HG03025 (cell line): ENCODE data around the gene DNAJC22.
"Not testable (repeated sequence)": the region's sequence is repeated elsewhere in the genome, so short reads cannot be mapped to it uniquely, and the experiment has no call there.

Source experiments
- ATAC-seq: cut with Tn5 transposase; IDR thresholded peaks from one replicate; pipeline ENCODE4 v1.9.1; 2021; ENCODE audit warnings: mild to moderate bottlenecking, moderate library complexity; ENCODE audit not compliant: unreplicated experiment, low FRiP score

Gene DNAJC22

DNA sequence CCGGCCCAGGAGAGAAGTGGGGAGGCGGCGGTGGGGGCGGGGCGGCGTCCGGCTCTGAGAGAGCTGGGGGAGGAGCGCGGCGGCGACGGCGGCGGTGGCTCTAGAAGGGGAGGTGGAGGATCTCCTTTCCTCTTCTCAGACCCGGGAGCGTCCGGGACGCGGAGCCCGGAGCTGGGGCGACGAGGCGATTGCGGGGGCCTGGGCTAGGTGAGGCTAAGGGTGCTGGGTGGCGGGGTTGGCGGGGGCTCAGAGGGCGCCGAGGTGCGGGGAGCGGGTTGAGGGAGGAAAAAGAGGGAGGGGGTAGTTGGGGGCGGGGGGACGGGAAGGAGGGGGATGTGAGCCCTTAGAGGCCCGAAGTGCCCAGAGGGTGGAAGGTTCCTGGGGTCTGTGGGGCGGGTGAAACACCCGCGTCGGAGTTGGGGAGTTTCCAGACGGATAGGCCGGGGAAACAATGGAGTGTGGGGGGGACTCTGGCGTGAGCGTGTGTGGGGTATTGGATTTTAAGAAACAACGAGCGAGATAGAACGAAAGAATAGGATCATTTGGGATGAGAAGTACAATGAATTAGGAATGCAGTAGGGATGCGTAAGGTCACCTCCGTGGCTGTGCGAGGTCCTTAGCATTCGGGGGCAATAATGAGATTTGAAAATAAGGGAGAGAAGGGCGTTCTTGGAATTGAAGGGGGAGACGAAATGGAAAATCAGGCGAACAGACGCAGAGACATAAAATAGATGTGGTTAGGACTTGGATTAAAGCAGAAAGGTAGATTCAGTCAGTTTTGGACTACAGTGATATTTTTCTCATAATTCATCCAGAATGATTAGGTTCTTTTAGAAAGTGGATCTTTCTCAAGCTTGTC, 20.9 kb downstream of the DNAJC22 start, which contains the start of gene SPATS2:
SPATS2 (plus strand) TSS at position 82 of the 859 bp plus-strand sequence. CDS start 93,551 bp downstream, outside the sequence.
- ATAC-seq: no peak

DNA sequence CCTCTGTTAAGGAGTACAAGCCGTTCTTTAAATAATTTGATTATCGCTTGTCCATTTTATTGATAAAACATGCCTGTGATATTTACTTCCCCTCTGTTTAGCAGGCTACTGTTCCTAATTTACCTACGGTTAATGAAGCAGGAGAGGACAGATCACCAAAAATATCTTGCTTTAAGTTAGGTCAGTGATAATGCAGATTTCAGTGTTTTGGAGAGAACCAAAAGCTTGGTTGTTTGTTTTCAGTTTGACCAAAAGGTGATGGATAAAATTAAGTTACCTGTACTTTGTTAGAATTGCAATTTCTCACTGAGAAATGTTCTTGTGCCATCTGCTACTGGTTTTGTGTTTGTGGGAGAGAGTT, 21.5 kb downstream of the DNAJC22 start:
- ATAC-seq: no peak

- peak; percentile 31 for ATAC-seq
Measured at GRCh38 chr12:49369411-49370145, 22.9 kb downstream of the DNAJC22 start.

DNA sequence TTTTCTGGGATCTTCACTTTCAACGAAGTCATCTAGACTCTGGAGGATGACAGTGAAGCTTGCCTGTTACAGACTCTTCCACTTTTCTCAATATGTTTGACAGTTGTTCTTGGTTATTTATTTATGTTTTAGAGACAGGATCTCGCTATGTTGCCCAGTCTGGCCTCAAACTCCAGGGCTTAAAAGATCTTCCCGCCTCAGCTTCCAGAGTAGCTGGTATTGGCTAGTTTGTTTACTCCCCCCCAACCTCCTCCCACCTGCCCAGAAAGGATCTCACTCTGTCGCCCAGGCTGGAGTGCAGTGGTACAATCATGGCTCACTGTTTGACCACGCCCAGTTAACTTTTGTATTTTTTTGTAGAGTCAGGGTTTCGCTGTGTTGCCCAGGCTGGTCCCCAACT, 23.9 kb downstream of the DNAJC22 start:
- ATAC-seq: no peak

GRCh38 chr12:49375406-49375805, 28.7 kb downstream of the DNAJC22 start:
- no peak for ATAC-seq

- no peak for ATAC-seq
Measured at GRCh38 chr12:49377386-49377785, 30.7 kb downstream of the DNAJC22 start.

GRCh38 chr12:49380184-49380583, 33.5 kb downstream of the DNAJC22 start:
- not testable (repeated sequence) for ATAC-seq

DNA sequence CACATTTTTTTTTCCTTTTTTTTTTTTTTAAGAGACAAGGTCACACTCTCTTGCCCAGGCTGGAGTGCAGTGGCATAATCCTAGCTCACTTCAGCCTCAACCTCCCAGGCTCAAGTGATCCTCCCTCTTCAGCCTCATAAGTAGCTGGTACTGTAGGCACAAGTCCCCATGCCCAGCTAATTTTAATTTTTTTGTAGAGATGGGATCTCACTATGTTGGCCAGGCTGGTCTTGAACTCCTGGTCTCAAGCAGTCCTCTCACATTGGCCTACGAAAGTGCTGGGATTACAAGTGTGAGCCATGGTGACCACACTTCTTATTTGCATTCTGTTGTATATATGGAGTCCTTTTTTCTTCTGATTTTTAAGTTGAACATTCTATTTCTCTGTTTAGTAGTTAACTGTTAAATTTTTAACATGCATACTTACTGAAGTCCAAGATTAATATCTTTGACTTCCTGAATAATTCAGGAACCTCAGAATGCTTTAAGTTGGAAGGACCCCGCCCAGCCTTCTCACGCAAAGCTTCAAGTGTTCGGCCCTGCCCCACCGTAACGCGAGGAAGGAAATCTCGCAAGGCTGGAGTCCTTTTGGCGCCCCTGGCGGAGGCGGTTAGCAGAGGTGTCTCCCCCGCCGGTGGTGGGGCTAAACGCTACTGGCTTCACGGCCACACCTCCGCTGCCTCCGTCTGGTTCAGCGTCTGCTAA, 42.1 kb downstream of the DNAJC22 start:
- no peak for ATAC-seq

DNA sequence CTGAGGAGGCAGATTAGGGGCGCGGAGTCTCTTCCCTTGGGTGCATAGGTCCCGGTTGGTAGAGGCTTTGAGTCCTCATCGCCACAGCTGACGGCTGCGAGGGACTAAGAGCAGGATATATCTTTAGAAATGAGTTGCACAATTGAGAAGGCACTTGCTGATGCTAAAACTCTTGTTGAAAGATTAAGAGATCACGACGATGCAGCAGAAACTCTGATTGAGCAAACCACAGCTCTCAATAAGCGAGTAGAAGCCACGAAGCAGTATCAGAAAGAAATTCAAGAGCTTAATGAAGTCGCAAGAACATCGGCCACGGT, 42.7 kb downstream of the DNAJC22 start:
- no peak for ATAC-seq

DNA sequence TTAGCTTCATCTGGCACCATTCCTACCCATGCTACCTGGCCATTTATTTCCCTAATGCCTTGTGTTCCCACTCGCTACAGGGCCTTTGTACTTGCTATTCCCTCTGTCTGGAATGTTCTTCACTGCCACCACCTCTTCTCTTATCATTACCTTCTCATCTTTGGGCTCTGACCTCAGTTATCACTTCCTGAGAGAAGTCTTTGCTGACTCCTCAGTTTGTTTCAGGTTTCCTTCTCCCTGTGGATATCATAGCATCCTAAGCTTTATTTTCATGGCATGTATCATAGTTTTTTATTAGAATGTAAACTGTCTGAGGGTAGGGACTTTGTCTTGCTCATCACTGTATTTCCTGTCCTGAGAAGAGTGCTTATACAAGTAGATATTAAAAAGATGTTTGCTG, 50.3 kb downstream of the DNAJC22 start:
- ATAC-seq: no peak

GRCh38 chr12:49400304-49400703, 53.6 kb downstream of the DNAJC22 start:
- no peak for ATAC-seq
